CD4-positive, alpha-beta T cell (primary cell): Measurements from ENCODE around the gene FIG4. TPM values are rescaled to one million over a fixed set of nuclear protein-coding genes. Genes with fewer than 3 reads are reported as not detected.

Experiments
- ATAC-seq: fragments of 200-7000 bp; cut with Tn5 transposase; one replicate; pipeline ENCODE4 v1.10.0; 2022; ENCODE audit warnings: mild to moderate bottlenecking; ENCODE audit not compliant: poor library complexity
- CTCF ChIA-PET: fragments of 350-600 bp; sonication (Branson Sonifier 250); formaldehyde crosslinking; loops from one replicate; lab custom pipeline; 2021; ENCODE audit warnings: antibody characterized with exemption, inconsistent platforms; lab: Charles Lee
- POLR2A ChIA-PET: fragments of 350-600 bp; sonication (Branson Sonifier 250); formaldehyde crosslinking; loops from one replicate; lab custom pipeline; 2021; ENCODE audit warnings: antibody characterized with exemption, inconsistent platforms; lab: Charles Lee
- DNase-seq, 14 experiments: peaks; one replicate each; pipeline ENCODE4 v3.0.0-alpha.2; 2013 to 2020; ENCODE audit warnings: mixed read lengths in 2 of 14
- H3K27ac ChIP-seq, 2 donors: one replicate each; pipeline versions ENCODE4 v1.5.1 to v1.7.0; 2013; ENCODE audit warnings: low read length in 2 of 2, low read depth in 1 of 2, mild to moderate bottlenecking in 1 of 2
- H3K27me3 ChIP-seq, 2 experiments: 1 replicate in 1 of 2; 2 replicates in 1 of 2; pipeline versions ENCODE4 v1.6.1 to v1.7.0; 2013; ENCODE audit warnings: low read length in 2 of 2, control low read depth in 1 of 2, mild to moderate bottlenecking in 1 of 2, moderate library complexity in 1 of 2; ENCODE audit not compliant: insufficient read depth in 2 of 2, control insufficient read depth in 1 of 2
- H3K36me3 ChIP-seq: one replicate; pipeline ENCODE4 v1.6.1; 2013; ENCODE audit warnings: low read length, control low read depth; ENCODE audit not compliant: insufficient read depth
- H3K4me1 ChIP-seq: one replicate; pipeline ENCODE4 v1.6.1; 2013; ENCODE audit warnings: low read length, control low read depth; ENCODE audit not compliant: insufficient read depth
- H3K4me3 ChIP-seq: one replicate; pipeline ENCODE4 v1.5.1; 2013; ENCODE audit warnings: mild to moderate bottlenecking, low read length, moderate library complexity
- H3K9me3 ChIP-seq, 2 experiments: 1 replicate in 1 of 2; 2 replicates in 1 of 2; pipeline versions ENCODE4 v1.6.1 to v1.7.0; 2013; ENCODE audit warnings: low read length in 2 of 2, mild to moderate bottlenecking in 2 of 2, control low read depth in 1 of 2, moderate library complexity in 1 of 2; ENCODE audit not compliant: control insufficient read depth in 1 of 2, insufficient read depth in 1 of 2
- H3K27ac Mint-ChIP-seq: one replicate; pipeline ENCODE4 v1.8.0; 2020; ENCODE audit warnings: mixed read lengths
- H3K27me3 Mint-ChIP-seq: one replicate; pipeline ENCODE4 v1.8.0; 2021; ENCODE audit warnings: mixed read lengths
- H3K36me3 Mint-ChIP-seq: one replicate; pipeline ENCODE4 v1.8.0; 2021; ENCODE audit warnings: low read depth, mixed read lengths
- H3K4me1 Mint-ChIP-seq: one replicate; pipeline ENCODE4 v1.8.0; 2021; ENCODE audit warnings: low read depth, mixed read lengths
- H3K4me3 Mint-ChIP-seq: one replicate; pipeline ENCODE4 v1.8.0; 2020; ENCODE audit warnings: mild to moderate bottlenecking, mixed read lengths
- H3K9me3 Mint-ChIP-seq: one replicate; pipeline ENCODE4 v1.8.0; 2020; ENCODE audit warnings: mixed read lengths
- CTCF ChIP-seq: fragments of 200-600 bp; IDR thresholded peaks from one replicate; pipeline ENCODE4 v1.8.0; 2022; ENCODE audit warnings: antibody characterized with exemption, mild to moderate bottlenecking
- intact Hi-C, 2 experiments: fragments of 100-400 bp; cut with DNase I in 1 of 2; cut with micrococcal nuclease in 1 of 2; formaldehyde crosslinking; loops; one replicate each; pipeline versions ENCODE4 v1.15.1 to v1.9.0; 2023 to 2025; cut with DNase I, micrococcal nuclease
- total RNA-seq, 174 experiments: library from RNA in 2 of 174; stranded (reverse) in 2 of 174; gene quantifications; one replicate each; pipeline ENCODE4 v1.2.3 and lab custom pipeline; 2021 to 2026

FIG4 gene
- total RNA-seq, 2 experiments from 2014 or later: 3.3 to 4.0 TPM

GRCh38 chr6:109793792-109794191 lies 102.7 kb downstream of the FIG4 start:
- Histone ChIP-seq H3K27ac (no peak overlapping the region), H3K9me3 (no peaks in the 10 kb centered on the region), H3K4me3 (no peak overlapping the region), H3K4me1 (no peaks in the 10 kb centered on the region), H3K36me3 (peaks cover 13% of the 10 kb centered on the region), H3K27me3 (no peaks in the 10 kb centered on the region)
- no peak overlapping the region for H3K27ac Mint-ChIP-seq
- H3K4me1 Mint-ChIP-seq: no peaks in the 10 kb centered on the region
- no peak overlapping the region for H3K4me3 Mint-ChIP-seq
- ChIA-PET POLR2A (no interaction called here), CTCF (no interaction called here)
- ATAC-seq: no peak
- no peaks in the 10 kb centered on the region for H3K9me3 Mint-ChIP-seq
- intact Hi-C loops: loop anchor here in 1 of 2 experiments (10.0 kb wide), 1 partner anchor 199 kb away; no protein-coding TSS in a partner anchor
- H3K36me3 Mint-ChIP-seq: peaks cover 82% of the 10 kb centered on the region
- no peaks in the 10 kb centered on the region for H3K27me3 Mint-ChIP-seq
- peak in 1 of 14 experiments; percentile 17 for DNase-seq
- TF ChIP-seq CTCF: no peak

GRCh38 chr6:109794201-109794923 lies 103.3 kb downstream of the FIG4 start:
- Histone ChIP-seq H3K9me3 (no peaks in the 10 kb centered on the region), H3K36me3 (peaks cover 9% of the 10 kb centered on the region), H3K27ac (no peak overlapping the region), H3K4me1 (no peaks in the 10 kb centered on the region), H3K4me3 (no peak overlapping the region), H3K27me3 (no peaks in the 10 kb centered on the region)
- H3K9me3 Mint-ChIP-seq: no peaks in the 10 kb centered on the region
- H3K36me3 Mint-ChIP-seq: peaks cover 80% of the 10 kb centered on the region
- no peak overlapping the region for H3K4me3 Mint-ChIP-seq
- no peak for DNase-seq
- no peak for TF ChIP-seq CTCF
- intact Hi-C loops: loop anchor here in 1 of 2 experiments (10.0 kb wide), 1 partner anchor 200 kb away; no protein-coding TSS in a partner anchor
- H3K4me1 Mint-ChIP-seq: no peaks in the 10 kb centered on the region
- ChIA-PET POLR2A (no interaction called here), CTCF (no interaction called here)
- no peak overlapping the region for H3K27ac Mint-ChIP-seq
- no peaks in the 10 kb centered on the region for H3K27me3 Mint-ChIP-seq
- no peak for ATAC-seq

GRCh38 chr6:109795994-109796555 lies 105.0 kb downstream of the FIG4 start:
- H3K4me1 Mint-ChIP-seq: no peaks in the 10 kb centered on the region
- ChIA-PET POLR2A (no interaction called here), CTCF (no interaction called here)
- ATAC-seq (no peak), DNase-seq (no peak)
- peaks cover 80% of the 10 kb centered on the region for H3K36me3 Mint-ChIP-seq
- Histone ChIP-seq H3K4me3 (no peak overlapping the region), H3K36me3 (peaks cover 7% of the 10 kb centered on the region), H3K27me3 (no peaks in the 10 kb centered on the region), H3K4me1 (no peaks in the 10 kb centered on the region), H3K27ac (no peak overlapping the region), H3K9me3 (no peaks in the 10 kb centered on the region)
- TF ChIP-seq CTCF: no peak
- no peak overlapping the region for H3K27ac Mint-ChIP-seq
- intact Hi-C loops: loop anchor here in 1 of 2 experiments (10.0 kb wide), 1 partner anchor 201 kb away; no protein-coding TSS in a partner anchor
- no peaks in the 10 kb centered on the region for H3K9me3 Mint-ChIP-seq
- no peak overlapping the region for H3K4me3 Mint-ChIP-seq
- no peaks in the 10 kb centered on the region for H3K27me3 Mint-ChIP-seq
